IMR-90 (cell line): Measurements from ENCODE around the gene ATOH8.

Experiments used
- BHLHE40 ChIP-seq: fragments of 150-350 bp; IDR thresholded peaks from 2 replicates; pipeline ENCODE4 v1.6.1; 2016; ENCODE audit warnings: mild to moderate bottlenecking, low read depth, low read length
- CEBPB ChIP-seq: IDR thresholded peaks from 2 replicates; pipeline ENCODE4 v1.6.1; 2012; ENCODE audit warnings: low read depth, low read length, improper control_type of control experiment
- CHD1 ChIP-seq: IDR thresholded peaks from 2 replicates; pipeline ENCODE4 v1.6.1; 2012; ENCODE audit warnings: low read depth, low read length, improper control_type of control experiment
- FOS ChIP-seq: fragments of 150-350 bp; IDR thresholded peaks from 2 replicates; pipeline ENCODE4 v1.6.1; 2016; ENCODE audit warnings: low read depth, low read length
- MAFK ChIP-seq: IDR thresholded peaks from 2 replicates; pipeline ENCODE4 v1.6.1; 2012; ENCODE audit warnings: low read depth, low read length, improper control_type of control experiment
- MAZ ChIP-seq: IDR thresholded peaks from 2 replicates; pipeline ENCODE4 v1.6.1; 2012; ENCODE audit warnings: low read depth, mild to moderate bottlenecking, low read length, improper control_type of control experiment, moderate library complexity, borderline replicate concordance
- NFE2L2 ChIP-seq: fragments of 150-350 bp; IDR thresholded peaks from 2 replicates; pipeline ENCODE4 v1.6.1; 2016; ENCODE audit warnings: low read depth, mild to moderate bottlenecking, low read length
- POLR2A ChIP-seq: IDR thresholded peaks from 2 replicates; pipeline ENCODE4 v1.6.1; 2012; ENCODE audit warnings: mild to moderate bottlenecking, low read depth, low read length
- RAD21 ChIP-seq: IDR thresholded peaks from 2 replicates; pipeline ENCODE4 v1.6.1; 2012; ENCODE audit warnings: low read length, improper control_type of control experiment
- RFX5 ChIP-seq: IDR thresholded peaks from 2 replicates; pipeline ENCODE4 v1.8.0; 2012; ENCODE audit warnings: low read depth, mild to moderate bottlenecking, low read length, moderate library complexity
- SMC3 ChIP-seq: fragments of 150-350 bp; IDR thresholded peaks from 2 replicates; pipeline ENCODE4 v1.6.1; 2016; ENCODE audit warnings: low read depth, mild to moderate bottlenecking, antibody characterized with exemption, low read length, moderate library complexity
- TF ChIP-seq, protein P1 (sequence below): conservative IDR thresholded peaks from 2 replicates; pipeline ENCODE4 v1.5.1; 2012; ENCODE audit warnings: mild to moderate bottlenecking, low read depth, low read length, improper control_type of control experiment
- TF ChIP-seq, protein P2 (sequence below): fragments of 150-350 bp; IDR thresholded peaks from 2 replicates; pipeline ENCODE4 v1.6.1; 2017; ENCODE audit warnings: mild to moderate bottlenecking, antibody characterized with exemption, low read length, low read depth
- TF ChIP-seq, protein P3 (sequence below): fragments of 150-350 bp; IDR thresholded peaks from 2 replicates; pipeline ENCODE4 v1.6.1; 2016; ENCODE audit warnings: low read depth, mild to moderate bottlenecking, low read length, moderate library complexity, borderline replicate concordance

DNA sequence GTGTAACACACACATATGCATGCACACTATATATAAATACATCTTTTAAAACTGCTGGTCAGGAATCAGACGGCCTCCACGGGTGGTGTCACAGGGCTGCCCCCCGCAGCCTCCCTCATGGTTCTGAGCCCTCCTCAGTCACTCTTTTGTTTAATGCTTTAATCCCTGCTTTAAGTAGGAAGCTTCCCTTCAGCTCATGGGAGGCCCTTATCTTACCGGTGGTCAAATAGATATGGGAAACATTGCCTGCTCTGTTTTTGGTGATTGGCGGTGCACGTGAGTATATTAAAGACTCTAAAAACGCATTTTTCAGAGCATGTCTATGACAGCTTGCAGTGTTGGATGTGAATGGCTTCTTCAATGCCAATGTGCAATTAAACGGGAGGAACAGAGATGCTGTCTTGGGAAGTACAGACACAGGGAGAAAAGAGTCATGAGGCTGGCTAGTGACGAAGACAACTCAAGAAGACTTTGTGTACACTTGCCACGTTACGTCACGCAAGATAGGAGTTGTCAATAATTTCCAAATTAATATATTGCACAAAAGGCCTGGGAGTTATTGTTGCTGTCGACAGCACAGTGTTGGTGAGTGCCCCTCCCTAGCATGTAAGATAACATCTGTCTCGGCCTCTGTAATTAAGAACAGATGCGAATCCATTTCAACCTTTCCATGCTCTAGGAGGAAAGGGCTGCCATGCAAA lies 36.3 kb upstream of the ATOH8 start:
- TF ChIP-seq RAD21 (no peak), RFX5 (no peak), POLR2A (no peak), CHD1 (no peak), NFE2L2 (no peak), CEBPB (no peak), SMC3 (no peak), FOS (no peak), MAZ (no peak), BHLHE40 (no peak), MAFK (no peak)
- TF ChIP-seq, protein P1, sequence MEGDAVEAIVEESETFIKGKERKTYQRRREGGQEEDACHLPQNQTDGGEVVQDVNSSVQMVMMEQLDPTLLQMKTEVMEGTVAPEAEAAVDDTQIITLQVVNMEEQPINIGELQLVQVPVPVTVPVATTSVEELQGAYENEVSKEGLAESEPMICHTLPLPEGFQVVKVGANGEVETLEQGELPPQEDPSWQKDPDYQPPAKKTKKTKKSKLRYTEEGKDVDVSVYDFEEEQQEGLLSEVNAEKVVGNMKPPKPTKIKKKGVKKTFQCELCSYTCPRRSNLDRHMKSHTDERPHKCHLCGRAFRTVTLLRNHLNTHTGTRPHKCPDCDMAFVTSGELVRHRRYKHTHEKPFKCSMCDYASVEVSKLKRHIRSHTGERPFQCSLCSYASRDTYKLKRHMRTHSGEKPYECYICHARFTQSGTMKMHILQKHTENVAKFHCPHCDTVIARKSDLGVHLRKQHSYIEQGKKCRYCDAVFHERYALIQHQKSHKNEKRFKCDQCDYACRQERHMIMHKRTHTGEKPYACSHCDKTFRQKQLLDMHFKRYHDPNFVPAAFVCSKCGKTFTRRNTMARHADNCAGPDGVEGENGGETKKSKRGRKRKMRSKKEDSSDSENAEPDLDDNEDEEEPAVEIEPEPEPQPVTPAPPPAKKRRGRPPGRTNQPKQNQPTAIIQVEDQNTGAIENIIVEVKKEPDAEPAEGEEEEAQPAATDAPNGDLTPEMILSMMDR = no peak
- TF ChIP-seq, protein P2, sequence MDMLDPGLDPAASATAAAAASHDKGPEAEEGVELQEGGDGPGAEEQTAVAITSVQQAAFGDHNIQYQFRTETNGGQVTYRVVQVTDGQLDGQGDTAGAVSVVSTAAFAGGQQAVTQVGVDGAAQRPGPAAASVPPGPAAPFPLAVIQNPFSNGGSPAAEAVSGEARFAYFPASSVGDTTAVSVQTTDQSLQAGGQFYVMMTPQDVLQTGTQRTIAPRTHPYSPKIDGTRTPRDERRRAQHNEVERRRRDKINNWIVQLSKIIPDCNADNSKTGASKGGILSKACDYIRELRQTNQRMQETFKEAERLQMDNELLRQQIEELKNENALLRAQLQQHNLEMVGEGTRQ = no peak
- TF ChIP-seq, protein P3, sequence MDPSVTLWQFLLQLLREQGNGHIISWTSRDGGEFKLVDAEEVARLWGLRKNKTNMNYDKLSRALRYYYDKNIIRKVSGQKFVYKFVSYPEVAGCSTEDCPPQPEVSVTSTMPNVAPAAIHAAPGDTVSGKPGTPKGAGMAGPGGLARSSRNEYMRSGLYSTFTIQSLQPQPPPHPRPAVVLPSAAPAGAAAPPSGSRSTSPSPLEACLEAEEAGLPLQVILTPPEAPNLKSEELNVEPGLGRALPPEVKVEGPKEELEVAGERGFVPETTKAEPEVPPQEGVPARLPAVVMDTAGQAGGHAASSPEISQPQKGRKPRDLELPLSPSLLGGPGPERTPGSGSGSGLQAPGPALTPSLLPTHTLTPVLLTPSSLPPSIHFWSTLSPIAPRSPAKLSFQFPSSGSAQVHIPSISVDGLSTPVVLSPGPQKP = no peak
